ENCODE results near the gene LAG3.
A peak's percentile ranks its signal among the peaks of the same experiment; 100 is the strongest.

DNA sequence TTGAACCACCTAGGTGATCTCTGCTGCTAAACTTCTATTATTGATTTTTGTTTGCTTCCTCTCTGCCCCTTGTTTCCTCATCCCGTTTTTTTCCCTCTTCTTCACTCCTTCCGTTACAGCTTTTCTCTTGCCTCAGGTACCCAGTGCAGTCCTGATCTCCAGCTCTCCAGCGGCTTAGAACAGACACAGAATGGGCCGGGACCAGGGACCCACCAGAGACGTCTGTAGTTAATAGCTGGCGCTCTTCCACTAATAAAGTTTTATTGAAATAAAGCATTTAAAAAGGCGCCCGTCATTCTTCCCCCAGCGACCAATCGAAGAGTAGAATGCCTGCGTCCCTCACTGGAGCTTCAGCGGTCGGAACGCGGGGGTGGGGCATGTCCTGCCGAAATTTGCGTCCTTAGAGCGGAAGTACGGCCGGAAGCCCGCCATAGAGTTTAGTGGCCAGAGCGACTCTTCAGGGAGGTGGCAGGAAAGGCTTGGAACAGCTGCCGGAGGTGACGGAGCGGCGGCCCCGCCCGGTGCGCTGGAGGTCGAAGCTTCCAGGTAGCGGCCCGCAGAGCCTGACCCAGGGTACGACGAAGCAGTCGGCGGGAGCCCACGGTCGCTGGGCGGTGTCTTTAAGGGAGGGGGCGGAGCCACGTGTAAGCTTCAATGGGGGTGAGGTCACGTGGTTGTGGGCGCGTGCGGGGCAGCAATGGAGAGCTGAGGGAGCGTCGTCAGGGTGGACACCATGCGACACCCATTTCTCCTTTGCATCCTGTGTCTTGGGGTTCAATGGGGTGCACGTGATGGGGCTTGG is 48.5 kb upstream of the LAG3 start, which contains the start of gene COPS7A:
- peak; percentile 94 to 97 (median 94) for TF ChIP-seq POLR2AphosphoS5 (IDR thresholded peaks at IDR 0.05)
- TF ChIP-seq, protein P1, sequence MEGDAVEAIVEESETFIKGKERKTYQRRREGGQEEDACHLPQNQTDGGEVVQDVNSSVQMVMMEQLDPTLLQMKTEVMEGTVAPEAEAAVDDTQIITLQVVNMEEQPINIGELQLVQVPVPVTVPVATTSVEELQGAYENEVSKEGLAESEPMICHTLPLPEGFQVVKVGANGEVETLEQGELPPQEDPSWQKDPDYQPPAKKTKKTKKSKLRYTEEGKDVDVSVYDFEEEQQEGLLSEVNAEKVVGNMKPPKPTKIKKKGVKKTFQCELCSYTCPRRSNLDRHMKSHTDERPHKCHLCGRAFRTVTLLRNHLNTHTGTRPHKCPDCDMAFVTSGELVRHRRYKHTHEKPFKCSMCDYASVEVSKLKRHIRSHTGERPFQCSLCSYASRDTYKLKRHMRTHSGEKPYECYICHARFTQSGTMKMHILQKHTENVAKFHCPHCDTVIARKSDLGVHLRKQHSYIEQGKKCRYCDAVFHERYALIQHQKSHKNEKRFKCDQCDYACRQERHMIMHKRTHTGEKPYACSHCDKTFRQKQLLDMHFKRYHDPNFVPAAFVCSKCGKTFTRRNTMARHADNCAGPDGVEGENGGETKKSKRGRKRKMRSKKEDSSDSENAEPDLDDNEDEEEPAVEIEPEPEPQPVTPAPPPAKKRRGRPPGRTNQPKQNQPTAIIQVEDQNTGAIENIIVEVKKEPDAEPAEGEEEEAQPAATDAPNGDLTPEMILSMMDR (IDR thresholded peaks at IDR 0.05 in 8 of 11, conservative IDR thresholded peaks at IDR 0.05 in 3 of 11) = peak in 5 of 11 experiments; percentile 19 to 52 (median 27)

Measured in spleen (tissue), 7 donors.